HepG2 (cell line): ENCODE measurements around the gene TOX2. TPM values are rescaled to one million over a fixed set of nuclear protein-coding genes. Genes with fewer than 3 reads are reported as not detected.

Experiments used
- ATAC-seq: fragments of 200-7000 bp; cut with Tn5 transposase; 3 replicates; pipeline ENCODE4 v1.9.1; 2020; ENCODE audit warnings: mild to moderate bottlenecking, moderate library complexity
- BruUV-seq: library from RNA; stranded (reverse); fragments of 400-500 nt; replicated peaks from 2 replicates; lab custom pipeline; 2021; lab: Mats Ljungman, UMichigan
- CTCF ChIA-PET: fragments of 300-600 bp; formaldehyde crosslinking; extraction: SDS; loops from one replicate; lab custom pipeline; 2021; ENCODE audit warnings: low total read pairs, inconsistent platforms, low intra/inter-chr PET ratio; lab: Yijun Ruan, JAX
- POLR2A ChIA-PET: fragments of 350-600 bp; sonication (Branson Sonifier 250); formaldehyde crosslinking; loops from one replicate; lab custom pipeline; 2020; ENCODE audit warnings: antibody characterized with exemption, inconsistent platforms; lab: Yijun Ruan, JAX
- DNase-seq: peaks from one replicate; pipeline ENCODE4 v3.0.0-alpha.2; 2015; ENCODE audit warnings: low spot score
- FAIRE-seq: peaks from 3 replicates; lab custom pipeline; 2011; peaks lifted over from hg19 to GRCh38; lab: Jason Lieb, UNC
- H2AFZ ChIP-seq: one replicate; pipeline ENCODE4 v1.6.1; 2011; ENCODE audit warnings: low read length, inconsistent platforms
- H3K27ac ChIP-seq: fragments of 300-600 bp; 3 replicates; pipeline ENCODE4 v1.8.0; 2011; ENCODE audit warnings: mixed run types, mild to moderate bottlenecking, mixed read lengths, low read length, inconsistent platforms; ENCODE audit not compliant: insufficient read depth; ENCODE audit errors: extremely low read length
- H3K27me3 ChIP-seq, 2 experiments: fragments of 200-600 bp in 1 of 2; 2 replicates in 1 of 2; 3 replicates in 1 of 2; pipeline versions ENCODE4 v1.6.0 to v1.8.0; 2011; ENCODE audit warnings: low read length in 2 of 2, mild to moderate bottlenecking in 2 of 2, moderate library complexity in 2 of 2, inconsistent platforms in 1 of 2; ENCODE audit not compliant: insufficient read depth in 2 of 2, control insufficient read depth in 1 of 2
- H3K36me3 ChIP-seq, 2 experiments: fragments of 200-600 bp in 1 of 2; replicated peaks in 1 of 2; 2 replicates in 1 of 2; 3 replicates in 1 of 2; pipeline versions ENCODE4 v1.5.1 to v1.8.0; 2011; ENCODE audit warnings: low read length in 2 of 2, inconsistent platforms in 1 of 2; ENCODE audit not compliant: insufficient read depth in 2 of 2, control insufficient read depth in 1 of 2
- H3K4me1 ChIP-seq: 2 replicates; pipeline ENCODE4 v1.5.1; 2012; ENCODE audit warnings: low read length, inconsistent platforms; ENCODE audit not compliant: insufficient read depth
- H3K4me2 ChIP-seq: 2 replicates; pipeline ENCODE4 v1.6.0; 2011; ENCODE audit warnings: low read depth, low read length, inconsistent platforms
- H3K4me3 ChIP-seq, 3 experiments: fragments of 200-600 bp in 1 of 3; sonication (generic), shearing (Covaris generic) in 1 of 3; replicated peaks in 1 of 3; 2 replicates each; pipeline ENCODE4 v1.5.1; 2011 to 2016; ENCODE audit warnings: low read length in 3 of 3, inconsistent platforms in 2 of 3, low read depth in 2 of 3, mild to moderate bottlenecking in 2 of 3, control low read depth in 1 of 3, mixed read lengths in 1 of 3; ENCODE audit not compliant: insufficient read depth in 1 of 3
- H3K79me2 ChIP-seq: one replicate; pipeline ENCODE4 v1.6.1; 2011; ENCODE audit warnings: low read length, inconsistent platforms; ENCODE audit not compliant: insufficient read depth
- H3K9ac ChIP-seq: 2 replicates; pipeline ENCODE4 v1.6.0; 2011; ENCODE audit warnings: mild to moderate bottlenecking, low read depth, low read length, inconsistent platforms; ENCODE audit not compliant: insufficient read depth
- H3K9me3 ChIP-seq: 2 replicates; pipeline ENCODE4 v1.5.1; 2012; ENCODE audit warnings: mild to moderate bottlenecking, low read length
- H4K20me1 ChIP-seq: 2 replicates; pipeline ENCODE4 v1.6.0; 2011; ENCODE audit warnings: inconsistent platforms, mild to moderate bottlenecking, low read length, moderate library complexity; ENCODE audit not compliant: insufficient read depth
- ATAD3A ChIP-seq: sonication (generic); formaldehyde crosslinking; IDR thresholded peaks from 2 replicates; pipeline ENCODE4 v1.4.0; 2020; ENCODE audit warnings: missing genetic modification reagents
- ATF7 ChIP-seq, 2 experiments: fragments of 450-650 bp in 1 of 2; sonication (generic) in 1 of 2; formaldehyde crosslinking in 1 of 2; IDR thresholded peaks; 2 replicates each; pipeline versions ENCODE4 v1.4.0 to v1.6.1; 2016 to 2020; ENCODE audit warnings: antibody characterized with exemption in 1 of 2, mild to moderate bottlenecking in 1 of 2, missing genetic modification reagents in 1 of 2
- BHLHE40 ChIP-seq: IDR thresholded peaks from 2 replicates; pipeline ENCODE4 v1.6.1; 2011; ENCODE audit warnings: low read length, improper control_type of control experiment
- CBX1 ChIP-seq: IDR thresholded peaks from one replicate; pipeline ENCODE4 v1.6.1; 2016; ENCODE audit warnings: antibody characterized with exemption, low read depth
- PCBP1 ChIP-seq: fragments of 200-400 bp; formaldehyde crosslinking; IDR thresholded peaks from 2 replicates; pipeline ENCODE4 v1.6.1; 2017; ENCODE audit warnings: mild to moderate bottlenecking, low read depth, low read length, borderline replicate concordance
- RFX1 ChIP-seq: fragments of 450-650 bp; IDR thresholded peaks from 2 replicates; pipeline ENCODE4 v1.6.1; 2017
- ZMYM3 ChIP-seq: sonication (generic); formaldehyde crosslinking; IDR thresholded peaks from 2 replicates; pipeline ENCODE4 v1.5.1; 2020; ENCODE audit warnings: mild to moderate bottlenecking, missing genetic modification reagents
- ZNF501 ChIP-seq: sonication (generic); formaldehyde crosslinking; IDR thresholded peaks from 2 replicates; pipeline ENCODE4 v1.5.1; 2020; ENCODE audit warnings: mild to moderate bottlenecking, moderate library complexity, missing genetic modification reagents
- ZNF713 ChIP-seq: sonication (generic); formaldehyde crosslinking; IDR thresholded peaks from 2 replicates; pipeline ENCODE4 v1.4.0; 2020; ENCODE audit warnings: mild to moderate bottlenecking, missing genetic modification reagents
- WGBS: methylation state at CpG from one replicate; pipeline ENCODE4 v1.1.6; 2017; ENCODE audit warnings: low lambda C conversion rate; 5-methylcytosine and 5-hydroxymethylcytosine counted together
- in situ Hi-C: cut with HindIII; loops from 2 replicates; pipeline ENCODE4 v1.10.0; 2017; ENCODE audit warnings: low pct_unique_long_range_greater_than_20kb; ENCODE audit not compliant: extremely low pct_ligation_motif_present
- intact Hi-C: fragments of 100-400 bp; cut with micrococcal nuclease; formaldehyde crosslinking; loops from one replicate; pipeline ENCODE4 v1.10.0; 2022; ENCODE audit not compliant: unreplicated experiment
- polyA plus RNA-seq, 8 experiments: library from polyadenylated mRNA; depleted of rRNA in 3 of 8; stranded (reverse) in 7 of 8; unstranded in 1 of 8; fragments of >200 nt; fragmentation: Illumina TruSeq in 4 of 8; extraction: Trizol in 4 of 8; gene quantifications; 2 replicates each; pipeline versions ENCODE4 v1.2.1 to v1.2.3, GENCODE V29; 2011 to 2016; ENCODE audit warnings: low read depth in 4 of 8, missing spikeins in 1 of 8, mixed read lengths in 1 of 8; ENCODE audit not compliant: insufficient read depth in 1 of 8
- total RNA-seq, 5 experiments: library from RNA; depleted of rRNA; stranded (reverse); fragments of >200 nt; fragmentation: Illumina TruSeq; extraction: Trizol; gene quantifications; 2 replicates each; pipeline ENCODE4 v1.2.3, GENCODE V29; 2016; ENCODE audit warnings: low read depth in 1 of 5
- TF ChIP-seq, protein P1 (sequence below): sonication (generic); formaldehyde crosslinking; IDR thresholded peaks from 2 replicates; pipeline ENCODE4 v1.4.0; 2020; ENCODE audit warnings: mild to moderate bottlenecking, missing genetic modification reagents
- TF ChIP-seq, protein P2 (sequence below): sonication (generic); formaldehyde crosslinking; IDR thresholded peaks from 2 replicates; pipeline ENCODE4 v1.5.1; 2020; ENCODE audit warnings: mild to moderate bottlenecking, missing genetic modification reagents, borderline replicate concordance
- TF ChIP-seq, protein P3 (sequence below): sonication (generic); formaldehyde crosslinking; IDR thresholded peaks from 2 replicates; pipeline ENCODE4 v1.4.0; 2020; ENCODE audit warnings: missing genetic modification reagents

TOX2 gene
- total and polyA plus RNA-seq, 2 of the 13 experiments (the other 11 are each of a cell fraction or from before 2014, with no cell fraction given), result not detected

DNA sequence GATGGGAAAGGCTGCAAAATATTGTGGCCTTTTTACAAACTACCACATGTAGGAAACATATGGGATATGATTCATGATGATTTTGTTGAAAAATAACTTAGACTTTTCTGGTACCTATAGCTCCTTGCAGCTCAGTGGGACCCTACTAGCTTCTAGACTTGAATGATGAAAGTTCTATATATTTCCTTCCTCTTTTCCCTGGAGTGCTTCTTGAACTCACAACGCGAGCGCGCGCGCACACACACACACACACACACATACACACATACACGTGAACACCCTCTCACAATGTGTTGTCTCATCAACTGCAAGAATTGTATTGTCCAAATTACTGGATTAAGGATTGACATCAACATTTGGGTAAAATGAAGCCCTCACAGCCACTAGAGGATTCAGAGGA, 61.9 kb downstream of the TOX2 start (continued):
- TF ChIP-seq, protein P1, sequence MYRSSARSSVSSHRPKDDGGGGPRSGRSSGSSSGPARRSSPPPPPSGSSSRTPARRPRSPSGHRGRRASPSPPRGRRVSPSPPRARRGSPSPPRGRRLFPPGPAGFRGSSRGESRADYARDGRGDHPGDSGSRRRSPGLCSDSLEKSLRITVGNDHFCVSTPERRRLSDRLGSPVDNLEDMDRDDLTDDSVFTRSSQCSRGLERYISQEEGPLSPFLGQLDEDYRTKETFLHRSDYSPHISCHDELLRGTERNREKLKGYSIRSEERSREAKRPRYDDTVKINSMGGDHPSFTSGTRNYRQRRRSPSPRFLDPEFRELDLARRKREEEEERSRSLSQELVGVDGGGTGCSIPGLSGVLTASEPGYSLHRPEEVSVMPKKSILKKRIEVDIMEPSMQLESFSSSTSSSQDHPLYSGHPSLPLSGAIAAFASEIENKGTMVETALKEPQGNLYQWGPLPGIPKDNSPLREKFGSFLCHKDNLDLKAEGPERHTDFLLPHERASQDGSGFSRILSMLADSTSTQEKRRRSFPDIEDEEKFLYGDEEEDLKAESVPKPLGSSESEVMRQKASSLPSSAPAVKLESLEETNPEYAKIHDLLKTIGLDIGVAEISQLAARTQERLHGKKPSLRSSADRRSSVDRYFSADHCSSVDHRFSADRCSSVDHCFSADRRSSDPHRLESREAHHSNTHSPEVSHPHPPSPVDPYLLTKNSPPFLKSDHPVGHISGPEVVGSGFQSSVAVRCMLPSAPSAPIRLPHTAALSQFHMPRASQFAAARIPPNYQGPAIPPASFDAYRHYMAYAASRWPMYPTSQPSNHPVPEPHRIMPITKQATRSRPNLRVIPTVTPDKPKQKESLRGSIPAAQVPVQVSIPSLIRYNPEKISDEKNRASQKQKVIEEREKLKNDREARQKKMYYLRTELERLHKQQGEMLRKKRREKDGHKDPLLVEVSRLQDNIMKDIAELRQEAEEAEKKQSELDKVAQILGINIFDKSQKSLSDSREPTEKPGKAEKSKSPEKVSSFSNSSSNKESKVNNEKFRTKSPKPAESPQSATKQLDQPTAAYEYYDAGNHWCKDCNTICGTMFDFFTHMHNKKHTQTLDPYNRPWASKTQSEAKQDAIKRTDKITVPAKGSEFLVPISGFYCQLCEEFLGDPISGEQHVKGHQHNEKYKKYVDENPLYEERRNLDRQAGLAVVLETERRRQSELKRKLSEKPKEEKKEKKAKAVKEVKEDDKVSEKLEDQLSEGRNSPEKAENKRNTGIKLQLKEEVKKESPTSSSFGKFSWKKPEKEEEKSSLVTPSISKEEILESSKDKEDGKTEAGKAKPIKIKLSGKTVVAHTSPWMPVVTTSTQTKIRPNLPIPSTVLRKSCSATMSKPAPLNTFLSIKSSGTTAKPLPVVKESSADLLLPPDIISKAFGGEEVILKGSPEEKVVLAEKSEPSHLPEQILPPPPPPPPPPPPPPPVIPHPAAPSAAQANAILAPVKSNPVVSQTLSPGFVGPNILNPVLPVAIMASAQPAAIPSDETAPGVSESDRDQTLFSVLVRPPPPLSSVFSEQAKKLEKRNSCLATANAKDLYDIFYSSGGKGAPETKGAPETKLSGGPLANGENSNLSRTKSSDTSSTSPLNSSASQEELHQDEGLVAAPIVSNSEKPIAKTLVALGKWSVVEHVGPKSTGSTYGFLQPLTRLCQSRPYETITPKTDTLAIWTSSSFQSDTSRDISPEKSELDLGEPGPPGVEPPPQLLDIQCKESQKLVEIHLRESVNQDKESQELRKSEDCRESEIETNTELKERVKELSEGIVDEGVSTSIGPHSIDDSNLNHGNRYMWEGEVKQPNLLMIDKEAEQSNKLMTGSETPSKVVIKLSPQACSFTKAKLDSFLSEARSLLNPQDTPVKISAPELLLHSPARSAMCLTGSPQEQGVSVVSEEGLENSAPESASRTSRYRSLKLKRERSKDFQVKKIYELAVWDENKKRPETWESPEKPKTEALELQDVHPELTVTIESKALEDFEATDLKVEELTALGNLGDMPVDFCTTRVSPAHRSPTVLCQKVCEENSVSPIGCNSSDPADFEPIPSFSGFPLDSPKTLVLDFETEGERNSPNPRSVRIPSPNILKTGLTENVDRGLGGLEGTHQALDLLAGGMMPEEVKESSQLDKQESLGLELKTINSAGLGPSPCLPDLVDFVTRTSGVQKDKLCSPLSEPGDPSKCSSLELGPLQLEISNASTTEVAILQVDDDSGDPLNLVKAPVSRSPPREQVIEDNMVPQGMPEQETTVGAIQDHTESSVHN (CRISPR knock-in tag), result no peak

GRCh38 chr20:43977252-43977651, 62.6 kb downstream of the TOX2 start:
- no TSS peak for BruUV-seq
- ChIA-PET CTCF (no interaction called here), POLR2A (no interaction called here)
- ATAC-seq (no peak), DNase-seq (no peak), FAIRE-seq (no peak)
- no peak overlapping the region for H3K4me2 ChIP-seq
- H3K9ac ChIP-seq, result no peak overlapping the region
- H2AFZ ChIP-seq, result no peak overlapping the region
- H4K20me1 ChIP-seq, result no peaks in the 10 kb centered on the region
- intact Hi-C loops (no loop called here), in situ Hi-C loops (no loop called here)
- H3K36me3 ChIP-seq, result no peaks in the 10 kb centered on the region
- TF ChIP-seq ATAD3A (CRISPR knock-in tag) (no peak), BHLHE40 (no peak), ZNF713 (CRISPR knock-in tag) (no peak), PCBP1 (no peak), ZNF501 (CRISPR knock-in tag) (no peak), CBX1 (no peak), ATF7 (IDR thresholded peaks at IDR 0.05) (no peak), ATF7 (CRISPR knock-in tag; IDR thresholded peaks at IDR 0.05) (no peak), RFX1 (no peak), ZMYM3 (CRISPR knock-in tag) (no peak)
- TF ChIP-seq, protein P2, sequence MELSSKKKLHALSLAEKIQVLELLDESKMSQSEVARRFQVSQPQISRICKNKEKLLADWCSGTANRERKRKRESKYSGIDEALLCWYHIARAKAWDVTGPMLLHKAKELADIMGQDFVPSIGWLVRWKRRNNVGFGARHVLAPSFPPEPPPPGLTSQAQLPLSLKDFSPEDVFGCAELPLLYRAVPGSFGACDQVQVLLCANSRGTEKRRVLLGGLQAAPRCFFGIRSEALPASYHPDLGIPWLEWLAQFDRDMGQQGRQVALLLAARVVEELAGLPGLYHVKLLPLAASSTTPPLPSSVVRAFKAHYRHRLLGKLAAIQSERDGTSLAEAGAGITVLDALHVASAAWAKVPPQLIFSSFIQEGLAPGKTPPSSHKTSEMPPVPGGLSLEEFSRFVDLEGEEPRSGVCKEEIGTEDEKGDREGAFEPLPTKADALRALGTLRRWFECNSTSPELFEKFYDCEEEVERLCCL (CRISPR knock-in tag), result no peak
- TF ChIP-seq, protein P3, sequence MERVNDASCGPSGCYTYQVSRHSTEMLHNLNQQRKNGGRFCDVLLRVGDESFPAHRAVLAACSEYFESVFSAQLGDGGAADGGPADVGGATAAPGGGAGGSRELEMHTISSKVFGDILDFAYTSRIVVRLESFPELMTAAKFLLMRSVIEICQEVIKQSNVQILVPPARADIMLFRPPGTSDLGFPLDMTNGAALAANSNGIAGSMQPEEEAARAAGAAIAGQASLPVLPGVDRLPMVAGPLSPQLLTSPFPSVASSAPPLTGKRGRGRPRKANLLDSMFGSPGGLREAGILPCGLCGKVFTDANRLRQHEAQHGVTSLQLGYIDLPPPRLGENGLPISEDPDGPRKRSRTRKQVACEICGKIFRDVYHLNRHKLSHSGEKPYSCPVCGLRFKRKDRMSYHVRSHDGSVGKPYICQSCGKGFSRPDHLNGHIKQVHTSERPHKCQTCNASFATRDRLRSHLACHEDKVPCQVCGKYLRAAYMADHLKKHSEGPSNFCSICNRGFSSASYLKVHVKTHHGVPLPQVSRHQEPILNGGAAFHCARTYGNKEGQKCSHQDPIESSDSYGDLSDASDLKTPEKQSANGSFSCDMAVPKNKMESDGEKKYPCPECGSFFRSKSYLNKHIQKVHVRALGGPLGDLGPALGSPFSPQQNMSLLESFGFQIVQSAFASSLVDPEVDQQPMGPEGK (CRISPR knock-in tag), result no peak
- H3K27me3 ChIP-seq, result no peaks in the 10 kb centered on the region
- no peaks in the 10 kb centered on the region for H3K4me1 ChIP-seq
- no peak overlapping the region for H3K27ac ChIP-seq
- no peak overlapping the region for H3K4me3 ChIP-seq
- 10% methylated on average over 8 of the region's 8 CpGs for WGBS
- no peaks in the 10 kb centered on the region for H3K9me3 ChIP-seq
- no peaks in the 10 kb centered on the region for H3K79me2 ChIP-seq
